ENCODE results near the gene VAPB.

The VAPB gene

GRCh38 chr20:58389324-58389967 is 417 bp downstream of the VAPB start (continued):
- TF ChIP-seq PRDM2 (tag by site-specific recombination; IDR thresholded peaks at IDR 0.05; ENCODE audit: borderline replicate concordance) = no peak
- TF ChIP-seq ZSCAN23 (tag by site-specific recombination; IDR thresholded peaks at IDR 0.05) = no peak
- TF ChIP-seq ZFP3 (tag by site-specific recombination; IDR thresholded peaks at IDR 0.05; ENCODE audit: low read depth) = no peak
- peak; percentile 69 for TF ChIP-seq ZIC2 (tag by site-specific recombination; IDR thresholded peaks at IDR 0.05)
- TF ChIP-seq YY1 (tag by site-specific recombination; IDR thresholded peaks at IDR 0.05) = peak; percentile 41; the same call in 1 of the 2 replicates
- TF ChIP-seq ZNF324 (tag by site-specific recombination; IDR thresholded peaks at IDR 0.05) = no peak
- no peak for TF ChIP-seq ZFP69B (tag by site-specific recombination; IDR thresholded peaks at IDR 0.05)
- peak; percentile 38; the same call in 1 of the 2 replicates for TF ChIP-seq KLF1 (tag by site-specific recombination; IDR thresholded peaks at IDR 0.05)
- no peak for TF ChIP-seq ZNF521 (tag by site-specific recombination; IDR thresholded peaks at IDR 0.05)
- no peak for TF ChIP-seq SETDB1 (IDR thresholded peaks at IDR 0.05; ENCODE audit: insufficient read length, low read length)
- TF ChIP-seq ZNF214 (tag by site-specific recombination; IDR thresholded peaks at IDR 0.05; ENCODE audit: borderline replicate concordance) = no peak
- TF ChIP-seq ZBTB44 (tag by site-specific recombination; IDR thresholded peaks at IDR 0.05) = no peak
- no peak for TF ChIP-seq ZBTB7A (tag by site-specific recombination; IDR thresholded peaks at IDR 0.05; ENCODE audit: low read depth)
- TF ChIP-seq HIC1 (tag by site-specific recombination; IDR thresholded peaks at IDR 0.05) = no peak
- TF ChIP-seq ZNF350 (tag by site-specific recombination; IDR thresholded peaks at IDR 0.05) = no peak
- no peak for TF ChIP-seq ZNF202 (tag by site-specific recombination; IDR thresholded peaks at IDR 0.05; ENCODE audit: borderline replicate concordance)
- no peak for TF ChIP-seq HOXA7 (CRISPR knock-in tag; IDR thresholded peaks at IDR 0.05; ENCODE audit: borderline replicate concordance)
- no peak for TF ChIP-seq ZNF112 (tag by site-specific recombination; IDR thresholded peaks at IDR 0.05)
- TF ChIP-seq ZNF140 (tag by site-specific recombination; IDR thresholded peaks at IDR 0.05) = no peak
- TF ChIP-seq ZNF610 (tag by site-specific recombination; IDR thresholded peaks at IDR 0.05; ENCODE audit: borderline replicate concordance) = no peak
- no peak for TF ChIP-seq ZNF629 (tag by site-specific recombination; IDR thresholded peaks at IDR 0.05)
- TF ChIP-seq ZNF530 (tag by site-specific recombination; IDR thresholded peaks at IDR 0.05; ENCODE audit: low read depth) = no peak
- TF ChIP-seq FEZF1 (tag by site-specific recombination; IDR thresholded peaks at IDR 0.05) = no peak
- no peak for TF ChIP-seq YY2 (tag by site-specific recombination; IDR thresholded peaks at IDR 0.05)
- no peak for TF ChIP-seq ZNF548 (tag by site-specific recombination; IDR thresholded peaks at IDR 0.05)
- TF ChIP-seq ZNF423 (tag by site-specific recombination; IDR thresholded peaks at IDR 0.05) = no peak
- TF ChIP-seq ZNF664 (tag by site-specific recombination; IDR thresholded peaks at IDR 0.05) = no peak
- TF ChIP-seq GLIS2 (tag by site-specific recombination; IDR thresholded peaks at IDR 0.05) = peak; percentile 43; the same call in 1 of the 2 replicates
- no peak for TF ChIP-seq ZFP37 (tag by site-specific recombination; IDR thresholded peaks at IDR 0.05)
- 0 out of 2 replicates have a peak, but pooled peaks have one; percentile 29 for TF ChIP-seq ZNF184 (tag by site-specific recombination; IDR thresholded peaks at IDR 0.05)
- no peak for TF ChIP-seq ZNF223 (tag by site-specific recombination; IDR thresholded peaks at IDR 0.05)
- TF ChIP-seq ZNF23 (tag by site-specific recombination; IDR thresholded peaks at IDR 0.05; ENCODE audit: borderline replicate concordance) = no peak

All from HEK293 (cell line).